SK-N-SH (cell line): Measurements from ENCODE around the gene GRK2. TPM values are rescaled to one million over a fixed set of nuclear protein-coding genes. Genes with fewer than 3 reads are reported as not detected.

ENCODE experiments used
- CTCF ChIA-PET: fragments of 300-600, 350-600 bp; formaldehyde crosslinking; extraction: SDS; loops from one replicate; lab custom pipeline; 2021; lab: Yijun Ruan, JAX
- POLR2A ChIA-PET: fragments of 350-600 bp; sonication (Branson Sonifier 250); formaldehyde crosslinking; extraction: SDS; loops from one replicate; lab custom pipeline; 2020; ENCODE audit warnings: antibody characterized with exemption, inconsistent platforms; lab: Yijun Ruan, JAX
- DNase-seq: peaks from one replicate; pipeline ENCODE4 v3.0.0; 2012
- H2AFZ ChIP-seq: fragments of 200-600 bp; sonication (generic); 2 replicates; pipeline ENCODE4 v1.8.1; 2016; ENCODE audit warnings: antibody characterized with exemption, mild to moderate bottlenecking, low read depth
- H3F3A ChIP-seq: fragments of 200-600 bp; sonication (generic); replicated peaks from 2 replicates; pipeline ENCODE3; 2016; ENCODE audit warnings: antibody characterized with exemption, mild to moderate bottlenecking; ENCODE audit not compliant: insufficient read depth
- H3K27ac ChIP-seq, 2 experiments: fragments of 200-500 bp in 1 of 2; fragments of 200-600 bp in 1 of 2; sonication (Bioruptor generic) in 1 of 2; sonication (generic), shearing (Covaris generic) in 1 of 2; 2 replicates each; pipeline versions ENCODE4 v1.5.1 to v1.6.1; 2014 to 2016; ENCODE audit warnings: low read depth in 2 of 2, inconsistent platforms in 1 of 2, low read length in 1 of 2, mild to moderate bottlenecking in 1 of 2, mixed read lengths in 1 of 2
- H3K27me3 ChIP-seq: fragments of 200-600 bp; sonication (generic), shearing (Covaris generic); 2 replicates; pipeline ENCODE4 v1.6.1; 2016; ENCODE audit warnings: mixed run types; ENCODE audit not compliant: insufficient read depth
- H3K36me3 ChIP-seq, 2 experiments: fragments of 200-500 bp in 1 of 2; fragments of 200-600 bp in 1 of 2; sonication (Bioruptor generic) in 1 of 2; sonication (generic) in 1 of 2; replicated peaks in 1 of 2; 2 replicates each; pipeline versions ENCODE3 to v1.5.1; 2014 to 2016; ENCODE audit warnings: low read length in 1 of 2, mild to moderate bottlenecking in 1 of 2; ENCODE audit not compliant: insufficient read depth in 2 of 2, control insufficient read depth in 1 of 2
- H3K4me1 ChIP-seq, 2 experiments: fragments of 200-500 bp in 1 of 2; fragments of 200-600 bp in 1 of 2; sonication (Bioruptor generic) in 1 of 2; sonication (generic), shearing (Covaris generic) in 1 of 2; 2 replicates each; pipeline versions ENCODE4 v1.5.1 to v1.6.1; 2014 to 2016; ENCODE audit warnings: low read depth in 1 of 2, low read length in 1 of 2, mixed run types in 1 of 2; ENCODE audit not compliant: insufficient read depth in 2 of 2, control insufficient read depth in 1 of 2
- H3K4me2 ChIP-seq: fragments of 200-600 bp; sonication (generic), shearing (Covaris generic); 2 replicates; pipeline ENCODE4 v1.6.1; 2017; ENCODE audit warnings: mixed run types
- H3K4me3 ChIP-seq, 2 experiments: fragments of 200-500 bp in 1 of 2; fragments of 200-600 bp in 1 of 2; sonication (Bioruptor generic) in 1 of 2; sonication (generic), shearing (Covaris generic) in 1 of 2; 2 replicates each; pipeline versions ENCODE4 v1.5.1 to v1.8.1; 2014 to 2016; ENCODE audit warnings: low read depth in 2 of 2, inconsistent platforms in 1 of 2, low read length in 1 of 2, mild to moderate bottlenecking in 1 of 2, mixed read lengths in 1 of 2, moderate library complexity in 1 of 2
- H3K79me2 ChIP-seq: fragments of 200-600 bp; sonication (generic); 2 replicates; pipeline ENCODE4 v1.8.1; 2017; ENCODE audit warnings: mild to moderate bottlenecking; ENCODE audit not compliant: insufficient read depth
- H3K9ac ChIP-seq: fragments of 200-600 bp; sonication (generic); 2 replicates; pipeline ENCODE4 v1.6.1; 2017; ENCODE audit warnings: mixed run types
- H3K9me2 ChIP-seq: fragments of 200-600 bp; sonication (generic); 2 replicates; pipeline ENCODE4 v1.6.1; 2017; ENCODE audit warnings: mixed run types
- H3K9me3 ChIP-seq: fragments of 200-600 bp; sonication (generic); 2 replicates; pipeline ENCODE4 v1.6.1; 2017; ENCODE audit warnings: mixed run types, mild to moderate bottlenecking, moderate library complexity
- H4K20me1 ChIP-seq: fragments of 200-600 bp; sonication (generic); 2 replicates; pipeline ENCODE4 v1.6.1; 2017; ENCODE audit warnings: mild to moderate bottlenecking, mixed run types; ENCODE audit not compliant: insufficient read depth
- EP300 ChIP-seq, 2 experiments: IDR thresholded peaks; 2 replicates each; pipeline versions ENCODE4 v1.4.0 to v1.6.1; 2012; ENCODE audit warnings: borderline replicate concordance in 1 of 2, low read depth in 1 of 2, low read length in 1 of 2
- FOXJ3 ChIP-seq: sonication (generic); formaldehyde crosslinking; IDR thresholded peaks from 2 replicates; pipeline ENCODE4 v1.5.1; 2020; ENCODE audit warnings: mild to moderate bottlenecking, missing genetic modification reagents
- FOXM1 ChIP-seq: IDR thresholded peaks from 2 replicates; pipeline ENCODE4 v1.4.0; 2012; ENCODE audit warnings: low read depth, mild to moderate bottlenecking
- IRF3 ChIP-seq: fragments of 150-350 bp; IDR thresholded peaks from 2 replicates; pipeline ENCODE4 v1.6.1; 2016; ENCODE audit warnings: mild to moderate bottlenecking, low read depth, low read length
- MEF2A ChIP-seq: IDR thresholded peaks from 2 replicates; pipeline ENCODE4 v1.4.0; 2012; ENCODE audit warnings: low read depth, borderline replicate concordance
- MXI1 ChIP-seq: IDR thresholded peaks from 2 replicates; pipeline ENCODE4 v1.6.1; 2012; ENCODE audit warnings: mild to moderate bottlenecking, low read depth, low read length, improper control_type of control experiment
- NRF1 ChIP-seq: IDR thresholded peaks from 2 replicates; pipeline ENCODE4 v1.6.1; 2012; ENCODE audit warnings: low read depth, mild to moderate bottlenecking, low read length
- POLR2AphosphoS5 ChIP-seq: IDR thresholded peaks from 2 replicates; pipeline ENCODE4 v1.6.1; 2012; ENCODE audit warnings: low read depth, low read length
- REST ChIP-seq: IDR thresholded peaks from 2 replicates; pipeline ENCODE4 v1.6.1; 2012; ENCODE audit warnings: mild to moderate bottlenecking, low read depth, low read length, moderate library complexity
- SIN3A ChIP-seq: IDR thresholded peaks from 2 replicates; pipeline ENCODE4 v1.6.1; 2012; ENCODE audit warnings: low read depth, mild to moderate bottlenecking, low read length, moderate library complexity, borderline replicate concordance
- SMC3 ChIP-seq: IDR thresholded peaks from 2 replicates; pipeline ENCODE4 v1.6.1; 2012; ENCODE audit warnings: low read depth, low read length, improper control_type of control experiment
- TCF12 ChIP-seq: IDR thresholded peaks from 2 replicates; pipeline ENCODE4 v1.4.0; 2012
- USF1 ChIP-seq: IDR thresholded peaks from 2 replicates; pipeline ENCODE4 v1.4.0; 2012; ENCODE audit warnings: low read depth, borderline replicate concordance
- YY1 ChIP-seq: IDR thresholded peaks from 2 replicates; pipeline ENCODE4 v1.4.0; 2012; ENCODE audit warnings: low read depth, mild to moderate bottlenecking
- ZBTB33 ChIP-seq: IDR thresholded peaks from 2 replicates; pipeline ENCODE4 v1.4.0; 2012; ENCODE audit warnings: low read depth, borderline replicate concordance
- WGBS: methylation state at CpG from one replicate; pipeline ENCODE4 v1.1.6; 2017; ENCODE audit warnings: low lambda C conversion rate; 5-methylcytosine and 5-hydroxymethylcytosine counted together
- polyA plus RNA-seq, 3 experiments: library from polyadenylated mRNA; depleted of rRNA; stranded (reverse); fragments of >200 nt; gene quantifications; 2 replicates each; pipeline ENCODE4 v1.2.3, GENCODE V29; 2012

The GRK2 gene
- polyA plus RNA-seq, 1 of the 3 experiments (the other 2 are of a cell fraction), result 48.5 TPM

GRCh38 chr11:67308031-67308866 lies 42.0 kb downstream of the GRK2 start:
- no peaks in the 10 kb centered on the region for H3K27me3 ChIP-seq
- ChIA-PET CTCF (interaction anchor here (0.8 to 2.6 kb wide), 5 partner anchors 9 to 46 kb away, joined by 3 to 11 read pairs (median 5); no protein-coding TSS in a partner anchor), POLR2A (no interaction called here)
- no peaks in the 10 kb centered on the region for H3K79me2 ChIP-seq
- no peak overlapping the region for H3K27ac ChIP-seq
- 93% methylated on average over 11 of the region's 20 CpGs for WGBS
- TF ChIP-seq MEF2A (no peak), FOXJ3 (no peak), MXI1 (no peak), POLR2AphosphoS5 (no peak), USF1 (no peak), ZBTB33 (no peak), REST (no peak), IRF3 (no peak), NRF1 (no peak), EP300 (IDR thresholded peaks at IDR 0.05; ENCODE audit: borderline replicate concordance in 1 of 2, low read depth in 1 of 2, low read length in 1 of 2) (no peak), SIN3A (no peak), YY1 (no peak), SMC3 (no peak), TCF12 (no peak), FOXM1 (no peak)
- no peak for DNase-seq
- H3K9me3 ChIP-seq, result no peaks in the 10 kb centered on the region
- H2AFZ ChIP-seq, result no peak overlapping the region
- H3K9me2 ChIP-seq, result no peaks in the 10 kb centered on the region
- no peaks in the 10 kb centered on the region for H4K20me1 ChIP-seq
- H3K4me1 ChIP-seq, result peaks cover 6 to 28% of the 10 kb centered on the region in 2 experiments; a peak in 2 of 4 replicates
- H3F3A ChIP-seq, result no peaks in the 10 kb centered on the region
- H3K4me3 ChIP-seq, result no peak overlapping the region
- peaks cover 0 to 5% of the 10 kb centered on the region in 2 experiments for H3K36me3 ChIP-seq
- no peak overlapping the region for H3K4me2 ChIP-seq
- no peak overlapping the region for H3K9ac ChIP-seq
